Left renal cortex interstitium (tissue), 4 donors: ENCODE results near the gene TSPAN19. TPM values are rescaled to one million over a fixed set of nuclear protein-coding genes. Genes with fewer than 3 reads are reported as not detected.

Experiments
- DNase-seq, 4 donors: peaks; one replicate each; pipeline ENCODE4 v3.0.0-alpha.2; 2013; ENCODE audit warnings: low read depth in 4 of 4, low spot score in 2 of 4, missing footprints in 1 of 4
- polyA plus RNA-seq, 4 donors: library from polyadenylated mRNA; unstranded; fragments of 120-200 nt; gene quantifications; one replicate each; pipeline ENCODE4 v1.2.1, GENCODE V29; 2013; ENCODE audit not compliant: insufficient read length in 4 of 4

TSPAN19 gene
- polyA plus RNA-seq, 4 donors, result 0.58 to 0.75 (median 0.60) TPM

GRCh38 chr12:85004204-85004603 is 31.9 kb downstream of the TSPAN19 start:
- DNase-seq, result no peak

- no peak for DNase-seq
Measured at GRCh38 chr12:85002778-85003296, 33.2 kb downstream of the TSPAN19 start.

GRCh38 chr12:85000729-85001128 is 35.3 kb downstream of the TSPAN19 start:
- no peak for DNase-seq

- DNase-seq, result no peak
Measured at GRCh38 chr12:84998341-84998740, 37.7 kb downstream of the TSPAN19 start.

- no peak for DNase-seq
Measured at GRCh38 chr12:84996759-84997158, 39.3 kb downstream of the TSPAN19 start.

- DNase-seq, result no peak
Measured at GRCh38 chr12:84995641-84996040, 40.4 kb downstream of the TSPAN19 start.

- no peak for DNase-seq
Measured at GRCh38 chr12:84994426-84994825, 41.7 kb downstream of the TSPAN19 start.

GRCh38 chr12:84986586-84986985 is 49.5 kb downstream of the TSPAN19 start:
- DNase-seq, result no peak

GRCh38 chr12:84986117-84986516 is 50.0 kb downstream of the TSPAN19 start:
- no peak for DNase-seq

GRCh38 chr12:84983289-84983688 is 52.8 kb downstream of the TSPAN19 start:
- DNase-seq, result no peak

- DNase-seq, result no peak
Measured at GRCh38 chr12:84982888-84983287, 53.2 kb downstream of the TSPAN19 start.

GRCh38 chr12:84978921-84979320 is 57.2 kb downstream of the TSPAN19 start:
- no peak for DNase-seq

- DNase-seq, result no peak
Measured at GRCh38 chr12:84976133-84976532, 59.9 kb downstream of the TSPAN19 start.

GRCh38 chr12:84974155-84974815 is 61.8 kb downstream of the TSPAN19 start:
- no peak for DNase-seq

- DNase-seq, result no peak
Measured at GRCh38 chr12:84973026-84973425, 63.1 kb downstream of the TSPAN19 start.

GRCh38 chr12:84969226-84969625 is 66.9 kb downstream of the TSPAN19 start:
- DNase-seq, result no peak

Other genes starting within 250 kb of the TSPAN19 start
- gene SLC6A15, start 123.5 kb downstream of the TSPAN19 start, polyA plus RNA-seq, result 1 to 10 TPM in 3 of 4 donors, under 1 TPM in 1; 0.46 to 2.0 (median 1.1) TPM
- gene LRRIQ1, start 74 bp upstream of the TSPAN19 start, polyA plus RNA-seq, result 10 to 100 TPM; 27.8 to 46.8 (median 37.2) TPM
- 10 to 100 TPM; 22.5 to 55.4 (median 40.1) TPM for gene ALX1, start 243.9 kb upstream of the TSPAN19 start, polyA plus RNA-seq